Endothelial cell of umbilical vein (primary cell): ENCODE results near the gene CD300C. TPM values are rescaled to one million over a fixed set of nuclear protein-coding genes. Genes with fewer than 3 reads are reported as not detected.

ENCODE experiments used
- BruUV-seq: library from RNA; stranded (reverse); fragments of 400-500 nt; replicated peaks from 2 replicates; lab custom pipeline; 2021; lab: Mats Ljungman, UMichigan
- CTCF ChIA-PET: fragments of 300-600, 350-600 bp; sonication (Branson Sonifier 250); formaldehyde crosslinking; loops from one replicate; lab custom pipeline; 2021; ENCODE audit warnings: antibody characterized with exemption, inconsistent platforms; lab: Charles Lee
- POLR2A ChIA-PET: fragments of 300-600, 350-600 bp; sonication (Branson Sonifier 250); formaldehyde crosslinking; loops from one replicate; lab custom pipeline; 2021; ENCODE audit warnings: antibody characterized with exemption, inconsistent platforms; lab: Charles Lee
- DNase-seq: peaks from one replicate; pipeline ENCODE4 v3.0.0-alpha.2; 2011; ENCODE audit warnings: low read depth, low spot score
- FAIRE-seq: peaks from 2 replicates; lab custom pipeline; 2011; peaks lifted over from hg19 to GRCh38; lab: Jason Lieb, UNC
- H2AFZ ChIP-seq: 2 replicates; pipeline ENCODE4 v1.6.0; 2012; ENCODE audit warnings: low read depth, low read length, control low read depth, inconsistent platforms
- H3K27ac ChIP-seq: 2 replicates; pipeline ENCODE4 v1.5.1; 2011; ENCODE audit warnings: low read depth, mild to moderate bottlenecking, control low read depth, low read length, moderate library complexity; ENCODE audit not compliant: insufficient read depth
- H3K27me3 ChIP-seq, 2 experiments: 2 replicates each; pipeline versions ENCODE4 v1.6.0 to v1.6.1; 2011; ENCODE audit warnings: low read length in 2 of 2, mixed read lengths in 1 of 2; ENCODE audit not compliant: control insufficient read depth in 2 of 2, insufficient read depth in 2 of 2
- H3K36me3 ChIP-seq, 2 experiments: 2 replicates in 1 of 2; 3 replicates in 1 of 2; pipeline ENCODE4 v1.5.1; 2011; ENCODE audit warnings: low read length in 2 of 2, mild to moderate bottlenecking in 1 of 2, moderate library complexity in 1 of 2; ENCODE audit not compliant: control insufficient read depth in 2 of 2, insufficient read depth in 2 of 2; ENCODE audit errors: extremely low read depth in 1 of 2
- H3K4me1 ChIP-seq: 3 replicates; pipeline ENCODE4 v1.5.1; 2011; ENCODE audit warnings: mild to moderate bottlenecking, low read length; ENCODE audit not compliant: control insufficient read depth, insufficient read depth; ENCODE audit errors: extremely low read depth
- H3K4me2 ChIP-seq: 2 replicates; pipeline ENCODE4 v1.6.1; 2011; ENCODE audit warnings: low read length, control low read depth, mixed read lengths; ENCODE audit not compliant: insufficient read depth
- H3K4me3 ChIP-seq, 3 experiments: fragments of 200-600 bp in 1 of 3; sonication (generic), shearing (Covaris generic) in 1 of 3; replicated peaks in 1 of 3; 2 replicates each; pipeline ENCODE4 v1.5.1; 2011 to 2016; ENCODE audit warnings: control low read depth in 3 of 3, low read length in 3 of 3, mild to moderate bottlenecking in 2 of 3, inconsistent platforms in 1 of 3, low read depth in 1 of 3, moderate library complexity in 1 of 3; ENCODE audit not compliant: insufficient read depth in 1 of 3
- H3K79me2 ChIP-seq: 2 replicates; pipeline ENCODE4 v1.6.0; 2012; ENCODE audit warnings: low read length, inconsistent platforms; ENCODE audit not compliant: control insufficient read depth, insufficient read depth
- H3K9ac ChIP-seq: replicated peaks from 2 replicates; pipeline ENCODE3; 2011; ENCODE audit warnings: low read length, control low read depth; ENCODE audit not compliant: insufficient read depth; ENCODE audit errors: extremely low read depth
- H3K9me1 ChIP-seq: replicated peaks from 3 replicates; pipeline ENCODE4 v1.6.0; 2011; ENCODE audit warnings: mild to moderate bottlenecking, low read length; ENCODE audit not compliant: control insufficient read depth, insufficient read depth; ENCODE audit errors: extremely low read depth
- H3K9me3 ChIP-seq: replicated peaks from 2 replicates; pipeline ENCODE4 v1.5.1; 2012; ENCODE audit warnings: low read length, inconsistent platforms; ENCODE audit not compliant: control insufficient read depth, insufficient read depth
- H4K20me1 ChIP-seq: replicated peaks from 2 replicates; pipeline ENCODE3; 2011; ENCODE audit warnings: mild to moderate bottlenecking, low read length; ENCODE audit not compliant: control insufficient read depth, insufficient read depth; ENCODE audit errors: extremely low read depth
- EZH2 ChIP-seq: IDR thresholded peaks from 2 replicates; pipeline ENCODE4 v1.6.1; 2012; ENCODE audit warnings: borderline replicate concordance, low read depth, mild to moderate bottlenecking, moderate library complexity, low read length, inconsistent platforms; ENCODE audit not compliant: severe bottlenecking
- FOS ChIP-seq: IDR thresholded peaks from 2 replicates; pipeline ENCODE4 v1.6.1; 2011; ENCODE audit warnings: mild to moderate bottlenecking, low read length, moderate library complexity, borderline replicate concordance; ENCODE audit not compliant: insufficient read depth
- GATA2 ChIP-seq: IDR thresholded peaks from 2 replicates; pipeline ENCODE4 v1.7.0; 2011; ENCODE audit warnings: low read depth, mild to moderate bottlenecking, moderate library complexity, mixed read lengths, low read length; ENCODE audit not compliant: insufficient read length, insufficient read depth
- JUN ChIP-seq: IDR thresholded peaks from 2 replicates; pipeline ENCODE4 v1.6.1; 2011; ENCODE audit warnings: borderline replicate concordance, low read depth; ENCODE audit not compliant: insufficient read length, insufficient read depth
- MYC ChIP-seq: IDR thresholded peaks from one replicate; pipeline ENCODE4 v1.6.1; 2011; ENCODE audit warnings: mild to moderate bottlenecking, low read depth, low read length
- POLR2A ChIP-seq: IDR thresholded peaks from 2 replicates; pipeline ENCODE4 v1.6.1; 2012; ENCODE audit warnings: low read depth, mild to moderate bottlenecking, control low read depth, low read length
- POLR2AphosphoS5 ChIP-seq: IDR thresholded peaks from 2 replicates; pipeline ENCODE4 v1.6.1; 2012; ENCODE audit warnings: low read depth, mild to moderate bottlenecking, control low read depth, low read length, moderate library complexity; ENCODE audit not compliant: insufficient read depth
- dilution Hi-C: fragments of 300-500 bp; cut with MboI; formaldehyde crosslinking; loops from one replicate; pipeline ENCODE4 v1.15.0; 2019; ENCODE audit warnings: low sequenced_read_pairs; ENCODE audit not compliant: extremely low pct_ligation_motif_present
- intact Hi-C: fragments of 100-400 bp; cut with micrococcal nuclease; formaldehyde crosslinking; loops from one replicate; pipeline ENCODE4 v1.10.0; 2022
- polyA plus RNA-seq, 4 experiments: library from polyadenylated mRNA; depleted of rRNA in 3 of 4; stranded (reverse) in 3 of 4; unstranded in 1 of 4; fragments of >200 nt; gene quantifications; 2 replicates each; pipeline versions ENCODE4 v1.2.1 to v1.2.3, GENCODE V29; 2011 to 2012; ENCODE audit warnings: missing spikeins in 1 of 4
- total RNA-seq: library from RNA; stranded (reverse); gene quantifications from 2 replicates; pipeline ENCODE4 v1.2.3, GENCODE V29; 2021
- TF ChIP-seq, protein P1 (sequence below): IDR thresholded peaks from 2 replicates; pipeline ENCODE4 v1.6.1; 2011; ENCODE audit not compliant: insufficient read depth, insufficient read length
- TF ChIP-seq, protein P2 (sequence below), 2 donors: IDR thresholded peaks; 1 replicate in 1 of 2; 2 replicates in 1 of 2; pipeline ENCODE4 v1.5.1; 2011; ENCODE audit warnings: low read length in 2 of 2, mild to moderate bottlenecking in 2 of 2, moderate library complexity in 2 of 2, control low read depth in 1 of 2, inconsistent platforms in 1 of 2, low read depth in 1 of 2; ENCODE audit not compliant: insufficient read depth in 1 of 2; ENCODE audit errors: extremely low read depth in 1 of 2

Gene CD300C
- total and polyA plus RNA-seq, 2 donors (not counting 3 experiments of a cell fraction or from before 2014, with no cell fraction given): not detected

DNA sequence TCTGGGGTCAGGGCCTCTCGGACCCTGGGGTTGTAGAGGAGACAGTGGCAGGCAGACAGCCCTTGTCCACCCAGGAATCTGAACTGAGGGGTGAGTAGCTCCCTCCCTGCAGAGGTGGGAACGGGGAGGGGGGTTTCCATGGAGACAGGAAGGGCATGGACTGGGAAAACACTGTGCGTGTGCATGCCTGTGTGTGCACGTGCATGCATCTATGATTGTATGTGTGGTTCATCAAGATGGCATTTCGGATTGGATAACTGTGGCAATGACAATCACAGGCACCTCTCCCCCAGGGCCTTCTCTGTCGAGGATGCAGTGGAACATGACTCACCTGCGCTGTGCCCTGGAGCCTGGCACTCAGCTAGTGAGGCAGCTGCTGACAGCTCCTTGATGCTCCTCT, 6.1 kb upstream of the CD300C start:
- H3K9ac ChIP-seq: no peak overlapping the region
- H4K20me1 ChIP-seq: no peaks in the 10 kb centered on the region
- H3K27me3 ChIP-seq: no peaks in the 10 kb centered on the region
- H3K36me3 ChIP-seq: no peaks in the 10 kb centered on the region
- TF ChIP-seq MYC (no peak), FOS (no peak), POLR2A (no peak), JUN (no peak), POLR2AphosphoS5 (no peak), GATA2 (no peak), EZH2 (no peak)
- TF ChIP-seq, protein P1, sequence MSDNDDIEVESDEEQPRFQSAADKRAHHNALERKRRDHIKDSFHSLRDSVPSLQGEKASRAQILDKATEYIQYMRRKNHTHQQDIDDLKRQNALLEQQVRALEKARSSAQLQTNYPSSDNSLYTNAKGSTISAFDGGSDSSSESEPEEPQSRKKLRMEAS: no peak
- TF ChIP-seq, protein P2, sequence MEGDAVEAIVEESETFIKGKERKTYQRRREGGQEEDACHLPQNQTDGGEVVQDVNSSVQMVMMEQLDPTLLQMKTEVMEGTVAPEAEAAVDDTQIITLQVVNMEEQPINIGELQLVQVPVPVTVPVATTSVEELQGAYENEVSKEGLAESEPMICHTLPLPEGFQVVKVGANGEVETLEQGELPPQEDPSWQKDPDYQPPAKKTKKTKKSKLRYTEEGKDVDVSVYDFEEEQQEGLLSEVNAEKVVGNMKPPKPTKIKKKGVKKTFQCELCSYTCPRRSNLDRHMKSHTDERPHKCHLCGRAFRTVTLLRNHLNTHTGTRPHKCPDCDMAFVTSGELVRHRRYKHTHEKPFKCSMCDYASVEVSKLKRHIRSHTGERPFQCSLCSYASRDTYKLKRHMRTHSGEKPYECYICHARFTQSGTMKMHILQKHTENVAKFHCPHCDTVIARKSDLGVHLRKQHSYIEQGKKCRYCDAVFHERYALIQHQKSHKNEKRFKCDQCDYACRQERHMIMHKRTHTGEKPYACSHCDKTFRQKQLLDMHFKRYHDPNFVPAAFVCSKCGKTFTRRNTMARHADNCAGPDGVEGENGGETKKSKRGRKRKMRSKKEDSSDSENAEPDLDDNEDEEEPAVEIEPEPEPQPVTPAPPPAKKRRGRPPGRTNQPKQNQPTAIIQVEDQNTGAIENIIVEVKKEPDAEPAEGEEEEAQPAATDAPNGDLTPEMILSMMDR (IDR thresholded peaks at IDR 0.05; ENCODE audit: extremely low read depth in 1 of 2, insufficient read depth in 1 of 2, low read depth in 1 of 2, low read length in 2 of 2): no peak
- dilution Hi-C loops (no loop called here), intact Hi-C loops (no loop called here)
- H3K27ac ChIP-seq: no peak overlapping the region
- H3K9me1 ChIP-seq: no peaks in the 10 kb centered on the region
- no peak overlapping the region for H3K4me2 ChIP-seq
- no peaks in the 10 kb centered on the region for H3K79me2 ChIP-seq
- H2AFZ ChIP-seq: no peak overlapping the region
- CTCF ChIA-PET: no interaction called here
- no TSS peak for BruUV-seq
- H3K9me3 ChIP-seq: no peaks in the 10 kb centered on the region
- no peaks in the 10 kb centered on the region for H3K4me1 ChIP-seq
- DNase-seq (no peak), FAIRE-seq (no peak)
- POLR2A ChIA-PET: no interaction called here
- no peak overlapping the region for H3K4me3 ChIP-seq
